HAP-1 (cell line): Measurements from ENCODE around the gene TOP2B.

Source experiments
- DNase-seq, 2 experiments: peaks; one replicate each; pipeline ENCODE4 v3.0.0-alpha.2; 2016 to 2020; ENCODE audit warnings: low spot score in 2 of 2
- H3K27me3 ChIP-seq: fragments of 250-450 bp; sonication (Bioruptor Pico); 2 replicates; pipeline ENCODE4 v1.5.1; 2020; ENCODE audit warnings: low read depth, mild to moderate bottlenecking, moderate library complexity
- H3K36me3 ChIP-seq: fragments of 250-450 bp; sonication (Bioruptor Pico); replicated peaks from 2 replicates; pipeline ENCODE4 v1.5.1; 2020; ENCODE audit warnings: mild to moderate bottlenecking
- H3K4me1 ChIP-seq: fragments of 250-450 bp; sonication (Bioruptor Pico); 2 replicates; pipeline ENCODE4 v1.5.1; 2020; ENCODE audit warnings: mild to moderate bottlenecking
- H3K4me3 ChIP-seq: fragments of 250-450 bp; sonication (Bioruptor Pico); 2 replicates; pipeline ENCODE4 v1.5.1; 2020; ENCODE audit warnings: mild to moderate bottlenecking, moderate library complexity
- H3K9me3 ChIP-seq: fragments of 250-450 bp; sonication (Bioruptor Pico); 2 replicates; pipeline ENCODE4 v1.5.1; 2020; ENCODE audit warnings: mild to moderate bottlenecking, moderate library complexity
- in situ Hi-C: fragments of 300-500 bp; cut with MboI; formaldehyde crosslinking; loops from 3 replicates; pipeline ENCODE4 v1.14.3; 2020; ENCODE audit warnings: low sequenced_read_pairs, inconsistent platforms, mixed read lengths

TOP2B gene

GRCh38 chr3:25631989-25632388 lies 32.7 kb downstream of the TOP2B start:
- in situ Hi-C loops, result no loop called here
- H3K4me3 ChIP-seq, result no peak overlapping the region
- H3K36me3 ChIP-seq, result peaks cover 39% of the 10 kb centered on the region
- no peaks in the 10 kb centered on the region for H3K4me1 ChIP-seq
- no peak for DNase-seq
- no peaks in the 10 kb centered on the region for H3K27me3 ChIP-seq
- H3K9me3 ChIP-seq, result no peaks in the 10 kb centered on the region

GRCh38 chr3:25621087-25621486 lies 43.6 kb downstream of the TOP2B start:
- H3K36me3 ChIP-seq, result peaks cover 26% of the 10 kb centered on the region
- in situ Hi-C loops, result no loop called here
- no peak for DNase-seq
- no peaks in the 10 kb centered on the region for H3K27me3 ChIP-seq
- H3K9me3 ChIP-seq, result no peaks in the 10 kb centered on the region
- H3K4me1 ChIP-seq, result peaks cover 21% of the 10 kb centered on the region
- H3K4me3 ChIP-seq, result no peak overlapping the region

GRCh38 chr3:25620493-25620892 lies 44.2 kb downstream of the TOP2B start:
- Histone ChIP-seq H3K4me3 (no peak overlapping the region), H3K27me3 (no peaks in the 10 kb centered on the region), H3K4me1 (peaks cover 21% of the 10 kb centered on the region), H3K9me3 (no peaks in the 10 kb centered on the region), H3K36me3 (peaks cover 23% of the 10 kb centered on the region)
- DNase-seq, result no peak
- in situ Hi-C loops, result no loop called here

- in situ Hi-C loops, result no loop called here
- peaks cover 14% of the 10 kb centered on the region for H3K4me1 ChIP-seq
- H3K36me3 ChIP-seq, result peaks cover 23% of the 10 kb centered on the region
- H3K4me3 ChIP-seq, result no peak overlapping the region
- H3K27me3 ChIP-seq, result no peaks in the 10 kb centered on the region
- no peaks in the 10 kb centered on the region for H3K9me3 ChIP-seq
- DNase-seq, result peak in 1 of 2 experiments; percentile 64
Observed at GRCh38 chr3:25619382-25619781, 45.3 kb downstream of the TOP2B start.

GRCh38 chr3:25618028-25618427 lies 46.7 kb downstream of the TOP2B start:
- Histone ChIP-seq H3K4me3 (no peak overlapping the region), H3K36me3 (peaks cover 12% of the 10 kb centered on the region), H3K4me1 (peaks cover 12% of the 10 kb centered on the region), H3K9me3 (no peaks in the 10 kb centered on the region), H3K27me3 (no peaks in the 10 kb centered on the region)
- in situ Hi-C loops, result no loop called here
- DNase-seq, result no peak

GRCh38 chr3:25611193-25611592 lies 53.5 kb downstream of the TOP2B start:
- DNase-seq, result no peak
- Histone ChIP-seq H3K9me3 (no peaks in the 10 kb centered on the region), H3K27me3 (no peaks in the 10 kb centered on the region), H3K4me1 (no peaks in the 10 kb centered on the region), H3K36me3 (peaks cover 42% of the 10 kb centered on the region), H3K4me3 (no peak overlapping the region)
- in situ Hi-C loops, result no loop called here

- no peak for DNase-seq
- in situ Hi-C loops, result no loop called here
- Histone ChIP-seq H3K36me3 (peaks cover 44% of the 10 kb centered on the region), H3K9me3 (no peaks in the 10 kb centered on the region), H3K27me3 (no peaks in the 10 kb centered on the region), H3K4me3 (no peak overlapping the region), H3K4me1 (no peaks in the 10 kb centered on the region)
Observed at GRCh38 chr3:25610779-25611178, 53.9 kb downstream of the TOP2B start.

GRCh38 chr3:25610167-25610566 lies 54.5 kb downstream of the TOP2B start:
- in situ Hi-C loops, result no loop called here
- DNase-seq, result no peak
- no peaks in the 10 kb centered on the region for H3K9me3 ChIP-seq
- peaks cover 44% of the 10 kb centered on the region for H3K36me3 ChIP-seq
- no peak overlapping the region for H3K4me3 ChIP-seq
- no peaks in the 10 kb centered on the region for H3K27me3 ChIP-seq
- no peaks in the 10 kb centered on the region for H3K4me1 ChIP-seq

- no peak for DNase-seq
- in situ Hi-C loops, result no loop called here
- no peak overlapping the region for H3K4me3 ChIP-seq
- H3K4me1 ChIP-seq, result no peaks in the 10 kb centered on the region
- peaks cover 36% of the 10 kb centered on the region for H3K36me3 ChIP-seq
- no peaks in the 10 kb centered on the region for H3K9me3 ChIP-seq
- H3K27me3 ChIP-seq, result no peaks in the 10 kb centered on the region
Observed at GRCh38 chr3:25604107-25604805, 60.5 kb downstream of the TOP2B start.

GRCh38 chr3:25603703-25604102 lies 61.0 kb downstream of the TOP2B start:
- in situ Hi-C loops, result no loop called here
- no peak for DNase-seq
- Histone ChIP-seq H3K36me3 (peaks cover 32% of the 10 kb centered on the region), H3K4me1 (no peaks in the 10 kb centered on the region), H3K4me3 (no peak overlapping the region), H3K27me3 (no peaks in the 10 kb centered on the region), H3K9me3 (no peaks in the 10 kb centered on the region)

- in situ Hi-C loops, result loop anchor here (10.0 to 25.0 kb wide), 2 partner anchors 635 to 823 kb away; no protein-coding TSS in a partner anchor
- H3K4me1 ChIP-seq, result no peaks in the 10 kb centered on the region
- no peaks in the 10 kb centered on the region for H3K27me3 ChIP-seq
- DNase-seq, result no peak
- H3K4me3 ChIP-seq, result no peak overlapping the region
- peaks cover 14% of the 10 kb centered on the region for H3K36me3 ChIP-seq
- no peaks in the 10 kb centered on the region for H3K9me3 ChIP-seq
Observed at GRCh38 chr3:25597535-25598101, 67.1 kb downstream of the TOP2B start.

- Histone ChIP-seq H3K36me3 (peaks cover 4% of the 10 kb centered on the region), H3K27me3 (no peaks in the 10 kb centered on the region), H3K4me3 (no peak overlapping the region), H3K9me3 (no peaks in the 10 kb centered on the region), H3K4me1 (no peaks in the 10 kb centered on the region)
- in situ Hi-C loops, result loop anchor here (10.0 to 25.0 kb wide), 2 partner anchors 632 to 819 kb away; no protein-coding TSS in a partner anchor
- peak; percentile 43 to 83 for DNase-seq
Observed at GRCh38 chr3:25594007-25594502, 70.7 kb downstream of the TOP2B start.

GRCh38 chr3:25593001-25593400 lies 71.7 kb downstream of the TOP2B start:
- H3K4me1 ChIP-seq, result no peaks in the 10 kb centered on the region
- H3K4me3 ChIP-seq, result no peak overlapping the region
- H3K36me3 ChIP-seq, result peaks cover 3% of the 10 kb centered on the region
- no peaks in the 10 kb centered on the region for H3K9me3 ChIP-seq
- in situ Hi-C loops, result loop anchor here (10.0 to 25.0 kb wide), 2 partner anchors 631 to 818 kb away; no protein-coding TSS in a partner anchor
- no peaks in the 10 kb centered on the region for H3K27me3 ChIP-seq
- DNase-seq, result no peak

GRCh38 chr3:25592510-25592968 lies 72.2 kb downstream of the TOP2B start:
- DNase-seq, result peak in 1 of 2 experiments; percentile 34
- H3K36me3 ChIP-seq, result no peaks in the 10 kb centered on the region
- no peaks in the 10 kb centered on the region for H3K9me3 ChIP-seq
- in situ Hi-C loops, result loop anchor here (10.0 to 25.0 kb wide), 2 partner anchors 630 to 818 kb away; no protein-coding TSS in a partner anchor
- H3K4me1 ChIP-seq, result no peaks in the 10 kb centered on the region
- no peak overlapping the region for H3K4me3 ChIP-seq
- H3K27me3 ChIP-seq, result no peaks in the 10 kb centered on the region
